Uterus (tissue), 4 donors: ENCODE measurements around the gene REXO1. TPM values are rescaled to one million over a fixed set of nuclear protein-coding genes. Genes with fewer than 3 reads are reported as not detected.
A peak's percentile ranks its signal among the peaks of the same experiment; 100 is the strongest.

Source experiments
- DNase-seq, 2 donors: peaks; one replicate each; pipeline ENCODE4 v3.0.0-alpha.2; 2019 to 2020
- H3K27ac ChIP-seq, 2 donors: fragments of 200-600 bp; sonication (generic); 1 replicate in 1 of 2; 2 replicates in 1 of 2; pipeline ENCODE4 v1.5.1; 2016 to 2018
- H3K27me3 ChIP-seq, 2 donors: fragments of 200-600 bp; sonication (generic); one replicate each; pipeline ENCODE4 v1.5.1; 2018 to 2019; ENCODE audit warnings: control low read depth in 1 of 2
- H3K36me3 ChIP-seq, 2 donors: fragments of 200-600 bp; sonication (generic); one replicate each; pipeline ENCODE4 v1.5.1; 2019; ENCODE audit warnings: control low read depth in 1 of 2
- H3K4me1 ChIP-seq, 2 donors: fragments of 200-600 bp; sonication (generic); one replicate each; pipeline ENCODE4 v1.5.1; 2018 to 2019; ENCODE audit warnings: control low read depth in 1 of 2
- H3K4me3 ChIP-seq, 2 donors: fragments of 200-600 bp; sonication (generic); 1 replicate in 1 of 2; 2 replicates in 1 of 2; pipeline ENCODE4 v1.5.1; 2018 to 2019; ENCODE audit warnings: mild to moderate bottlenecking in 1 of 2
- H3K9me3 ChIP-seq, 2 donors: fragments of 200-600 bp; sonication (generic); one replicate each; pipeline ENCODE4 v1.5.1; 2019; ENCODE audit warnings: control low read depth in 1 of 2
- CTCF ChIP-seq, 4 experiments: fragments of 200-600 bp in 2 of 4; fragments of 450-650 bp in 2 of 4; sonication (generic) in 2 of 4; IDR thresholded peaks; one replicate each; pipeline ENCODE4 v1.5.1; 2016 to 2019; ENCODE audit warnings: antibody characterized with exemption in 4 of 4, mild to moderate bottlenecking in 2 of 4, moderate library complexity in 1 of 4
- POLR2A ChIP-seq, 2 donors: fragments of 450-650 bp; IDR thresholded peaks; one replicate each; pipeline ENCODE4 v1.6.1; 2016; ENCODE audit warnings: antibody characterized with exemption in 2 of 2, mild to moderate bottlenecking in 1 of 2, moderate library complexity in 1 of 2
- intact Hi-C: fragments of 100-400 bp; cut with DNase I; formaldehyde crosslinking; loops from one replicate; pipeline ENCODE4 v1.15.1; 2023; ENCODE audit warnings: low total_unique reads
- total RNA-seq, 4 donors: library from RNA; depleted of rRNA in 3 of 4; stranded (reverse); fragments of >200 nt in 3 of 4; gene quantifications; one replicate each; pipeline versions ENCODE4 v1.1.0 to v1.2.4, GENCODE V29; 2014 to 2023
- donor health status: DM: yes; HTN: yes; CAD: no.

REXO1 gene
- total RNA-seq, 4 donors from 2014 or later: 1.5 to 67.4 (median 25.1) TPM

DNA sequence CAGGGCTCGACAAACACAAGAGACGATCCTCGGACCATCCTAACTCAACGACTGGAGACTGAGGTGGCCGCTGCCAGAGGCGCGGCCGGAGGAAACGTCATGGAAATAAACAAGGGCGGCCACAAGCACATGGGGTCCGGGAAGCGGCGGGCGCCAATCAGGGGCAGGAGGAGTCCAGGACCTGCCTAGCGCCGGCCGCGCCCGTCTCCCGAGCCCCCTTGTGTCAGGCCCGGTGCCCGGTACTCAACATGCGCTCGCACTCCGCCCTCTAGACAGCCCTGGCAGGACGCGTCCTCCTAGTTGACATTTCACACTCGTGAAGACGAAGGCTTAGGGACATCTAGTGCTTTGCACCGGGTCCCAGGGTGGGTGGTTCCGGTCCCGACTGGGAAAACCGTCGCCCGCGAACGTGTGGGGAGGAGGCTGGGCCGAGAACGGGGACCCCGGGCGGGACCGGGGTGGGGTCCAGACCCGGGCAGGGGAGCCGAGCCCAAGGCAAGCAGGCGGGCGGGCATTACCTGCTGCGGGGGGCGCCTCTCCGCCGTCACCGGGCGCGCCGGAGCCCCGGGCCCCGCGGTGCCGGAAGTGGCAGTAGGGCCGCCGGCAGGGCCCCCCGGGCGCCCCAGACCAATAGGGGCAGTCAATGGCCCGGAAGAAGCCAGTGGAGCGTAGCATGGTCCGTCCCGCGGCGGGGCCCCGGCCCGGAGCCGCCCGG is 442 bp downstream of the REXO1 start:
- Histone ChIP-seq H3K27me3 (no peaks in the 10 kb centered on the region), H3K36me3 (no peaks in the 10 kb centered on the region), H3K4me1 (peaks cover 0 to 31% of the 10 kb centered on the region in 2 donors), H3K27ac (peak overlapping the region; percentile 99), H3K9me3 (no peaks in the 10 kb centered on the region), H3K4me3 (peak overlapping the region; percentile 66 to 88)
- intact Hi-C loops: no loop called here
- no peak for TF ChIP-seq POLR2A (IDR thresholded peaks at IDR 0.05)
- no peak for TF ChIP-seq CTCF (IDR thresholded peaks at IDR 0.05)
- peak in 1 of 2 donors; percentile 18 for DNase-seq

DNA sequence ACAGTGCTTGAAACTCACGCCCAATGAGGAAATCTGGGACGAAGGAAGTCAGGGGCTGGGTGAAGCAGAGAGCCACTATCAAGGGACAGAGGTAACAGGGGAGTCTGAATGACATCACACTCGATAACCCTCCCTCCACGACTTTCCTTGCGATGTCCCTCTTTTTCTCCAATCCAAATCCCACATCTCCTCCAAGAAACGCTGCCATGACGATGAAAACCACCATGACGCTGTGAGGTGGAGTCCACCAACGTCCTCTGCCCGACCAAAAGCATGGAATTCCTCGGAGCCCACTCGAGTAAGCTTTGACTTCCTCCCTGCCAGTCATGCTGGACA is 967 bp downstream of the REXO1 start:
- Histone ChIP-seq H3K4me3 (peak overlapping the region; percentile 66 to 88), H3K36me3 (no peaks in the 10 kb centered on the region), H3K4me1 (peaks cover 0 to 35% of the 10 kb centered on the region in 2 donors), H3K27ac (peak overlapping the region; percentile 99), H3K9me3 (no peaks in the 10 kb centered on the region), H3K27me3 (no peaks in the 10 kb centered on the region)
- intact Hi-C loops: no loop called here
- TF ChIP-seq POLR2A (IDR thresholded peaks at IDR 0.05) (no peak), CTCF (IDR thresholded peaks at IDR 0.05) (no peak)
- no peak for DNase-seq

DNA sequence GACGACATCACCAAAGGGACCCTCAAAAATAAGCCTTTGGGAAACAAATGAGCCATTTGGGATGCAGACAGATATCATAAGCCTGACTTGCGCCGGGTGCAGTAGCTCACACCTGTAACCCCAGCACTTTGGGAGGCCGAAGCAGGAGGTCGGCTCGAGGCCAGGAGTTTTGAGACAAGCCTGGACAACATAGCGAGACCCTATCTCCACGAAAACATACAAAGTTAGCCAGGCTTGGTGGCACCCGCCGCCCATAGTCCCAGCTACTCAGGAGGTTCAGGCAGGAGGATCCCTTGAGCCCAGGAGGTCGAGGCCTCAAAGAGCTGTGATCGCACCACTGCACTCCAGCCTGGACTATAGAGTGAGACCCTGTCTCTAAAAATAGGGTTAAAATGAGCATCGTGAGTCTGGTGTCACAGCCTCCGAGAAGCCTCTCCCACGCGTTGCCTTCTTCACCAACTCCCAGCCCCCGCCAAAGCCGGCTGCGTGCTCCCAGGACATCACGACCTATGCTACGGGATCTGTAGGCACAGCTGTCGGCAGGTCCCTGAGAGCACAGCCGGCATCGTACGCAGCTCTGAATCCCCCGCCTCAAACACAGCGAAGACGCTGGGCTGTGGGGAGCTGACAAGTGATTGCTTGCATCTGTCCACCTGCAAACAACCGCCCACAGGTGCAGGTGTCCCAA is 1.6 kb downstream of the REXO1 start:
- Histone ChIP-seq H3K36me3 (no peaks in the 10 kb centered on the region), H3K27me3 (no peaks in the 10 kb centered on the region), H3K4me1 (peaks cover 0 to 31% of the 10 kb centered on the region in 2 donors), H3K4me3 (peak overlapping the region; percentile 66 to 88), H3K27ac (no peak overlapping the region), H3K9me3 (no peaks in the 10 kb centered on the region)
- intact Hi-C loops: no loop called here
- no peak for TF ChIP-seq POLR2A (IDR thresholded peaks at IDR 0.05)
- no peak for TF ChIP-seq CTCF (IDR thresholded peaks at IDR 0.05)
- DNase-seq: no peak

GRCh38 chr19:1845642-1846041 is 2.6 kb downstream of the REXO1 start:
- Histone ChIP-seq H3K27me3 (no peaks in the 10 kb centered on the region), H3K27ac (no peak overlapping the region), H3K9me3 (no peaks in the 10 kb centered on the region), H3K4me1 (peaks cover 0 to 37% of the 10 kb centered on the region in 2 donors), H3K4me3 (no peak overlapping the region), H3K36me3 (no peaks in the 10 kb centered on the region)
- intact Hi-C loops: no loop called here
- DNase-seq: no peak
- TF ChIP-seq POLR2A (IDR thresholded peaks at IDR 0.05) (no peak), CTCF (IDR thresholded peaks at IDR 0.05) (no peak)

GRCh38 chr19:1845125-1845515 is 3.2 kb downstream of the REXO1 start:
- no peak for DNase-seq

More at GRCh38 chr19:1845125-1845515, 3.2 kb downstream of the REXO1 start:
- H3K4me3 ChIP-seq: no peak overlapping the region
- intact Hi-C loops: no loop called here
- H3K27me3 ChIP-seq: no peaks in the 10 kb centered on the region
- H3K4me1 ChIP-seq: peaks cover 0 to 37% of the 10 kb centered on the region in 2 donors
- no peaks in the 10 kb centered on the region for H3K9me3 ChIP-seq
- TF ChIP-seq CTCF (IDR thresholded peaks at IDR 0.05): no peak
- no peak for TF ChIP-seq POLR2A (IDR thresholded peaks at IDR 0.05)
- no peaks in the 10 kb centered on the region for H3K36me3 ChIP-seq
- H3K27ac ChIP-seq: no peak overlapping the region
